Naive thymus-derived CD4-positive, alpha-beta T cell (primary cell): ENCODE measurements around the gene LYG2. TPM values are rescaled to one million over a fixed set of nuclear protein-coding genes. Genes with fewer than 3 reads are reported as not detected.
"Not testable (repeated sequence)": the region's sequence is repeated elsewhere in the genome, so short reads cannot be mapped to it uniquely, and the experiment has no call there.

Experiments
- ATAC-seq: fragments of 150-1000 bp; cut with Tn5 transposase; 2 replicates; pipeline ENCODE4 v1.10.0; 2021; ENCODE audit warnings: mild to moderate bottlenecking, moderate library complexity
- CTCF ChIA-PET: fragments of 350-600 bp; sonication (Branson Sonifier 250); formaldehyde crosslinking; loops from one replicate; lab custom pipeline; 2021; ENCODE audit warnings: antibody characterized with exemption; lab: Charles Lee
- POLR2A ChIA-PET: fragments of 350-600 bp; sonication (Branson Sonifier 250); formaldehyde crosslinking; loops from one replicate; lab custom pipeline; 2021; ENCODE audit warnings: antibody characterized with exemption, inconsistent platforms; lab: Charles Lee
- DNase-seq, 9 donors: peaks; one replicate each; pipeline versions ENCODE4 v3.0.0 to v3.0.0-alpha.2; 2020 to 2022; ENCODE audit warnings: mixed read lengths in 1 of 9
- H3K27ac ChIP-seq: one replicate; pipeline ENCODE4 v1.7.0; 2013; ENCODE audit warnings: mild to moderate bottlenecking, low read depth, low read length, moderate library complexity
- H3K27me3 ChIP-seq, 2 donors: one replicate each; pipeline ENCODE4 v1.7.0; 2013; ENCODE audit warnings: low read length in 2 of 2, mild to moderate bottlenecking in 2 of 2, moderate library complexity in 2 of 2; ENCODE audit not compliant: control insufficient read depth in 2 of 2, insufficient read depth in 2 of 2
- H3K36me3 ChIP-seq, 3 experiments: 1 replicate in 2 of 3; 2 replicates in 1 of 3; pipeline ENCODE4 v1.7.0; 2013; ENCODE audit warnings: low read length in 3 of 3, mild to moderate bottlenecking in 3 of 3, moderate library complexity in 1 of 3; ENCODE audit not compliant: insufficient read depth in 3 of 3, control insufficient read depth in 2 of 3
- H3K4me1 ChIP-seq, 2 donors: one replicate each; pipeline ENCODE4 v1.7.0; 2013; ENCODE audit warnings: low read length in 2 of 2, mild to moderate bottlenecking in 2 of 2, moderate library complexity in 1 of 2; ENCODE audit not compliant: control insufficient read depth in 2 of 2, insufficient read depth in 2 of 2
- H3K4me3 ChIP-seq: 2 replicates; pipeline ENCODE4 v1.7.0; 2013; ENCODE audit warnings: mild to moderate bottlenecking, low read length
- H3K9me3 ChIP-seq, 3 experiments: 1 replicate in 2 of 3; 2 replicates in 1 of 3; pipeline ENCODE4 v1.7.0; 2013; ENCODE audit warnings: low read length in 3 of 3; ENCODE audit not compliant: control insufficient read depth in 2 of 3
- H3K27ac Mint-ChIP-seq, 9 donors: one replicate each; pipeline ENCODE4 v1.8.0; 2020 to 2022; ENCODE audit warnings: mixed read lengths in 9 of 9, mild to moderate bottlenecking in 8 of 9, moderate library complexity in 5 of 9, inconsistent platforms in 2 of 9
- H3K27me3 Mint-ChIP-seq, 5 donors: one replicate each; pipeline ENCODE4 v1.8.0; 2021 to 2022; ENCODE audit warnings: mixed read lengths in 5 of 5, mild to moderate bottlenecking in 1 of 5
- H3K36me3 Mint-ChIP-seq, 5 donors: one replicate each; pipeline ENCODE4 v1.8.0; 2020 to 2022; ENCODE audit warnings: mixed read lengths in 5 of 5, mild to moderate bottlenecking in 3 of 5, inconsistent platforms in 1 of 5
- H3K4me1 Mint-ChIP-seq, 7 donors: one replicate each; pipeline ENCODE4 v1.8.0; 2020 to 2022; ENCODE audit warnings: mixed read lengths in 7 of 7, mild to moderate bottlenecking in 3 of 7, inconsistent platforms in 1 of 7
- H3K4me3 Mint-ChIP-seq, 10 donors: one replicate each; pipeline ENCODE4 v1.8.0; 2020 to 2022; ENCODE audit warnings: mild to moderate bottlenecking in 10 of 10, mixed read lengths in 10 of 10, moderate library complexity in 6 of 10, inconsistent platforms in 2 of 10
- H3K9me3 Mint-ChIP-seq, 11 donors: one replicate each; pipeline ENCODE4 v1.8.0; 2020 to 2022; ENCODE audit warnings: mixed read lengths in 11 of 11, mild to moderate bottlenecking in 4 of 11, inconsistent platforms in 1 of 11, moderate library complexity in 1 of 11
- intact Hi-C, 2 donors: fragments of 100-400 bp; cut with micrococcal nuclease; formaldehyde crosslinking; loops; one replicate each; pipeline ENCODE4 v1.15.1; 2023
- polyA plus RNA-seq, 2 donors: library from polyadenylated mRNA; unstranded; fragments of 300-500 nt; fragmentation: Illumina TruSeq; gene quantifications; one replicate each; pipeline ENCODE4 v1.2.3, GENCODE V29; 2021
- total RNA-seq, 6 experiments: library from RNA in 5 of 6; stranded (reverse) in 5 of 6; gene quantifications; 1 replicate in 5 of 6; 2 replicates in 1 of 6; pipeline ENCODE4 v1.2.3 and lab custom pipeline; 2021 to 2026

Gene LYG2
- total and polyA plus RNA-seq, 7 experiments from 2014 or later: not detected

- Mint-ChIP-seq H3K4me3 (no peak overlapping the region), H3K36me3 (peaks cover 0 to 41% (median 29%) of the 10 kb centered on the region in 5 donors), H3K4me1 (peaks cover 0 to 5% (median 0%) of the 10 kb centered on the region in 7 donors), H3K9me3 (no peaks in the 10 kb centered on the region), H3K27ac (no peak overlapping the region), H3K27me3 (no peaks in the 10 kb centered on the region)
- no peak overlapping the region for H3K27ac ChIP-seq
- CTCF ChIA-PET: no interaction called here
- intact Hi-C loops: no loop called here
- no peaks in the 10 kb centered on the region for H3K27me3 ChIP-seq
- H3K4me3 ChIP-seq: no peak overlapping the region
- no peaks in the 10 kb centered on the region for H3K36me3 ChIP-seq
- ATAC-seq (no peak), DNase-seq (no peak)
- POLR2A ChIA-PET: interaction anchor here (0.7 kb wide), 1 partner anchor 147 kb away, joined by 4 read pairs; no protein-coding TSS in a partner anchor
- H3K9me3 ChIP-seq: no peaks in the 10 kb centered on the region
- no peaks in the 10 kb centered on the region for H3K4me1 ChIP-seq
Measured at GRCh38 chr2:99216096-99216495, 39.4 kb downstream of the LYG2 start.

GRCh38 chr2:99205491-99205890 is 50.0 kb downstream of the LYG2 start:
- Histone ChIP-seq H3K4me1 (no peaks in the 10 kb centered on the region), H3K27ac (no peak overlapping the region), H3K27me3 (no peaks in the 10 kb centered on the region), H3K4me3 (no peak overlapping the region), H3K9me3 (no peaks in the 10 kb centered on the region), H3K36me3 (no peaks in the 10 kb centered on the region)
- POLR2A ChIA-PET: no interaction called here
- Mint-ChIP-seq H3K4me3 (no peak overlapping the region), H3K36me3 (peaks cover 13 to 45% (median 31%) of the 10 kb centered on the region in 5 donors), H3K4me1 (peaks cover 0 to 9% (median 0%) of the 10 kb centered on the region in 7 donors), H3K9me3 (peaks cover 0 to 14% (median 6%) of the 10 kb centered on the region in 11 donors), H3K27ac (no peak overlapping the region), H3K27me3 (no peaks in the 10 kb centered on the region)
- ATAC-seq (no peak), DNase-seq (no peak)
- CTCF ChIA-PET: interaction anchor here (0.6 kb wide), 1 partner anchor 125 kb away, joined by 4 read pairs; no protein-coding TSS in a partner anchor
- intact Hi-C loops: no loop called here

- no peak overlapping the region for H3K4me3 ChIP-seq
- H3K36me3 ChIP-seq: peaks cover 0 to 4% (median 0%) of the 10 kb centered on the region in 3 experiments
- H3K4me1 ChIP-seq: no peaks in the 10 kb centered on the region
- peaks cover 0 to 14% (median 6%) of the 10 kb centered on the region in 11 donors for H3K9me3 Mint-ChIP-seq
- H3K27me3 ChIP-seq: no peaks in the 10 kb centered on the region
- peaks cover 0 to 3% (median 0%) of the 10 kb centered on the region in 7 donors for H3K4me1 Mint-ChIP-seq
- ChIA-PET CTCF (no interaction called here), POLR2A (no interaction called here)
- DNase-seq (no peak), ATAC-seq (no peak)
- H3K27ac Mint-ChIP-seq: peak overlapping the region in 4 of 9 donors; percentile 4 to 88 (median 44)
- peaks cover 3 to 16% (median 5%) of the 10 kb centered on the region in 5 donors for H3K36me3 Mint-ChIP-seq
- H3K9me3 ChIP-seq: no peaks in the 10 kb centered on the region
- no peak overlapping the region for H3K4me3 Mint-ChIP-seq
- H3K27ac ChIP-seq: no peak overlapping the region
- no peaks in the 10 kb centered on the region for H3K27me3 Mint-ChIP-seq
- intact Hi-C loops: no loop called here
Measured at GRCh38 chr2:99201959-99202678, 53.3 kb downstream of the LYG2 start.

GRCh38 chr2:99200076-99200800 is 55.2 kb downstream of the LYG2 start:
- peak overlapping the region in 7 of 9 donors; percentile 6 to 63 (median 43) for H3K27ac Mint-ChIP-seq
- no peak for DNase-seq

GRCh38 chr2:99198103-99198841 is 57.2 kb downstream of the LYG2 start:
- Mint-ChIP-seq H3K4me3 (no peak overlapping the region), H3K27me3 (no peaks in the 10 kb centered on the region), H3K36me3 (peaks cover 0 to 16% (median 6%) of the 10 kb centered on the region in 5 donors), H3K4me1 (peaks cover 0 to 3% (median 0%) of the 10 kb centered on the region in 7 donors), H3K9me3 (no peaks in the 10 kb centered on the region), H3K27ac (peak overlapping the region in 6 of 9 donors; percentile 16 to 81 (median 34))
- Histone ChIP-seq H3K36me3 (peaks cover 0 to 27% (median 7%) of the 10 kb centered on the region in 3 experiments), H3K9me3 (no peaks in the 10 kb centered on the region), H3K27me3 (no peaks in the 10 kb centered on the region), H3K4me1 (no peaks in the 10 kb centered on the region), H3K27ac (no peak overlapping the region), H3K4me3 (no peak overlapping the region)
- DNase-seq (no peak), ATAC-seq (no peak)
- ChIA-PET CTCF (interaction anchor here (0.7 kb wide), 1 partner anchor 26 kb away, joined by 8 read pairs; no protein-coding TSS in a partner anchor), POLR2A (no interaction called here)
- intact Hi-C loops: no loop called here

More at GRCh38 chr2:99200076-99200800, 55.2 kb downstream of the LYG2 start:
- ChIA-PET CTCF (no interaction called here), POLR2A (interaction anchor here (1.0 kb wide), 1 partner anchor 20 kb away, joined by 3 read pairs; no protein-coding TSS in a partner anchor)
- H3K4me1 Mint-ChIP-seq: peaks cover 0 to 3% (median 0%) of the 10 kb centered on the region in 7 donors
- Histone ChIP-seq H3K9me3 (no peaks in the 10 kb centered on the region), H3K27me3 (no peaks in the 10 kb centered on the region), H3K27ac (no peak overlapping the region), H3K4me3 (no peak overlapping the region), H3K36me3 (peaks cover 0 to 23% (median 7%) of the 10 kb centered on the region in 3 experiments), H3K4me1 (no peaks in the 10 kb centered on the region)
- no peaks in the 10 kb centered on the region for H3K27me3 Mint-ChIP-seq
- H3K4me3 Mint-ChIP-seq: no peak overlapping the region
- peaks cover 0 to 13% (median 2%) of the 10 kb centered on the region in 5 donors for H3K36me3 Mint-ChIP-seq
- no peak for ATAC-seq
- intact Hi-C loops: no loop called here
- H3K9me3 Mint-ChIP-seq: peaks cover 0 to 2% (median 0%) of the 10 kb centered on the region in 11 donors

GRCh38 chr2:99192364-99192763 is 63.1 kb downstream of the LYG2 start:
- H3K27me3 Mint-ChIP-seq, ATAC-seq, H3K4me3 ChIP-seq, H3K27ac ChIP-seq, H3K9me3 Mint-ChIP-seq, H3K4me1 ChIP-seq, DNase-seq, POLR2A ChIA-PET, H3K27me3 ChIP-seq, H3K4me3 Mint-ChIP-seq, CTCF ChIA-PET, H3K9me3 ChIP-seq, intact Hi-C loops: not testable (repeated sequence)
- H3K27ac Mint-ChIP-seq: peak overlapping the region in 2 of 9 donors; percentile 2 to 12
- peaks cover 16 to 45% (median 30%) of the 10 kb centered on the region in 5 donors for H3K36me3 Mint-ChIP-seq
- H3K36me3 ChIP-seq: peaks cover 0 to 61% (median 12%) of the 10 kb centered on the region in 3 experiments
- H3K4me1 Mint-ChIP-seq: peaks cover 0 to 17% (median 11%) of the 10 kb centered on the region in 7 donors
